ENCODE data around the gene C2. TPM values are rescaled to one million over a fixed set of nuclear protein-coding genes. Genes with fewer than 3 reads are reported as not detected.

Gene C2
- total and polyA plus RNA-seq, 2 donors (not counting 1 experiment from before 2014, with no cell fraction given): 0.28 to 3.4 TPM

- H3K4me1 ChIP-seq (ENCODE audit: control insufficient read depth in 2 of 2, insufficient read depth in 2 of 2, low read length in 2 of 2): no peaks in the 10 kb centered on the region
- ATAC-seq (ENCODE audit: low read depth) (no peak), DNase-seq (no peak)
- no peak overlapping the region for H3K4me2 ChIP-seq (replicated peaks; ENCODE audit: low read depth, low read length, poor library complexity, severe bottlenecking)
- peaks cover 0 to 26% (median 5%) of the 10 kb centered on the region in 4 experiments for H3K27me3 ChIP-seq (replicated peaks in 1 of 4; ENCODE audit: control extremely low read depth in 1 of 4, control insufficient read depth in 3 of 4, insufficient read depth in 4 of 4, low read length in 3 of 4)
- H3K9me3 ChIP-seq (ENCODE audit: control extremely low read depth in 1 of 3, control insufficient read depth in 2 of 3, insufficient read depth in 1 of 3, low read length in 2 of 3): no peaks in the 10 kb centered on the region
- CTCF ChIA-PET: no interaction called here
- H3K9me3 Mint-ChIP-seq (ENCODE audit: insufficient read depth): no peaks in the 10 kb centered on the region
- intact Hi-C loops (cut with micrococcal nuclease): no loop called here
- no peak overlapping the region for H3K9ac ChIP-seq (ENCODE audit: low read length)
- POLR2A ChIA-PET: no interaction called here
- H3K4me3 Mint-ChIP-seq: no peak overlapping the region
- no peaks in the 10 kb centered on the region for H3K4me1 Mint-ChIP-seq
- H4K20me1 ChIP-seq (ENCODE audit: control insufficient read depth, insufficient read depth, low read length, poor library complexity, severe bottlenecking): no peaks in the 10 kb centered on the region
- H2AFZ ChIP-seq (ENCODE audit: insufficient read depth, low read depth, low read length, poor library complexity, severe bottlenecking): no peak overlapping the region
- H3K27ac ChIP-seq (ENCODE audit: low read length in 2 of 2): no peak overlapping the region
- TF ChIP-seq CTCF (IDR thresholded peaks at IDR 0.05): no peak
- TF ChIP-seq EZH2 (IDR thresholded peaks at IDR 0.05; ENCODE audit: borderline replicate concordance, insufficient read depth, low read depth, low read length, poor library complexity, severe bottlenecking): no peak
- H3K36me3 ChIP-seq (replicated peaks in 1 of 2; ENCODE audit: control extremely low read depth in 1 of 2, control insufficient read depth in 1 of 2, extremely low read depth in 1 of 2, insufficient read depth in 2 of 2, low read length in 1 of 2): peaks cover 0 to 12% of the 10 kb centered on the region in 2 experiments
- no peak overlapping the region for H3K4me3 ChIP-seq (ENCODE audit: control extremely low read depth in 1 of 5, extremely low read depth in 1 of 5, insufficient read depth in 1 of 5, low read depth in 2 of 5, low read length in 4 of 5)
- H3K27ac Mint-ChIP-seq: no peak overlapping the region
- H3K27me3 Mint-ChIP-seq: peaks cover 17% of the 10 kb centered on the region
- 92% methylated on average over 22 of the region's 24 CpGs for WGBS (ENCODE audit: insufficient coverage)
- no peaks in the 10 kb centered on the region for H3K79me2 ChIP-seq (ENCODE audit: control insufficient read depth, insufficient read depth, low read length)
Observed at GRCh38 chr6:31947070-31947675, 19.7 kb downstream of the C2 start.

GRCh38 chr6:31947864-31948263 is 20.3 kb downstream of the C2 start:
- DNase-seq (no peak), ATAC-seq (ENCODE audit: low read depth) (no peak)
- Mint-ChIP-seq H3K9me3 (ENCODE audit: insufficient read depth) (no peaks in the 10 kb centered on the region), H3K27ac (no peak overlapping the region), H3K4me3 (no peak overlapping the region), H3K27me3 (peaks cover 10% of the 10 kb centered on the region), H3K4me1 (no peaks in the 10 kb centered on the region)
- Histone ChIP-seq H3K27me3 (replicated peaks in 1 of 4; ENCODE audit: control extremely low read depth in 1 of 4, control insufficient read depth in 3 of 4, insufficient read depth in 4 of 4, low read length in 3 of 4) (peaks cover 0 to 22% (median 5%) of the 10 kb centered on the region in 4 experiments), H3K36me3 (replicated peaks in 1 of 2; ENCODE audit: control extremely low read depth in 1 of 2, control insufficient read depth in 1 of 2, extremely low read depth in 1 of 2, insufficient read depth in 2 of 2, low read length in 1 of 2) (peaks cover 0 to 19% of the 10 kb centered on the region in 2 experiments), H3K27ac (ENCODE audit: low read length in 2 of 2) (no peak overlapping the region), H3K4me2 (replicated peaks; ENCODE audit: low read depth, low read length, poor library complexity, severe bottlenecking) (no peak overlapping the region), H4K20me1 (ENCODE audit: control insufficient read depth, insufficient read depth, low read length, poor library complexity, severe bottlenecking) (no peaks in the 10 kb centered on the region), H3K9ac (ENCODE audit: low read length) (no peak overlapping the region), H3K9me3 (ENCODE audit: control extremely low read depth in 1 of 3, control insufficient read depth in 2 of 3, insufficient read depth in 1 of 3, low read length in 2 of 3) (no peaks in the 10 kb centered on the region), H2AFZ (ENCODE audit: insufficient read depth, low read depth, low read length, poor library complexity, severe bottlenecking) (no peak overlapping the region), H3K4me1 (ENCODE audit: control insufficient read depth in 2 of 2, insufficient read depth in 2 of 2, low read length in 2 of 2) (no peaks in the 10 kb centered on the region), H3K79me2 (ENCODE audit: control insufficient read depth, insufficient read depth, low read length) (no peaks in the 10 kb centered on the region), H3K4me3 (ENCODE audit: control extremely low read depth in 1 of 5, extremely low read depth in 1 of 5, insufficient read depth in 1 of 5, low read depth in 2 of 5, low read length in 4 of 5) (no peak overlapping the region)
- intact Hi-C loops (cut with micrococcal nuclease): no loop called here
- ChIA-PET CTCF (no interaction called here), POLR2A (no interaction called here)
- TF ChIP-seq CTCF (IDR thresholded peaks at IDR 0.05) (no peak), EZH2 (IDR thresholded peaks at IDR 0.05; ENCODE audit: borderline replicate concordance, insufficient read depth, low read depth, low read length, poor library complexity, severe bottlenecking) (no peak)
- 96% methylated on average over 4 of the region's 4 CpGs for WGBS (ENCODE audit: insufficient coverage)

Data from B cell (primary cell).